HFFc6 (cell line): ENCODE measurements around the gene EIF3L. TPM values are rescaled to one million over a fixed set of nuclear protein-coding genes. Genes with fewer than 3 reads are reported as not detected.

ENCODE experiments used
- DNase-seq: peaks from one replicate; pipeline ENCODE4 v3.0.0-alpha.2; 2018
- H3K27ac Mint-ChIP-seq: 2 replicates; pipeline ENCODE4 v1.8.0; 2020; ENCODE audit warnings: mild to moderate bottlenecking, mixed read lengths
- H3K27me3 Mint-ChIP-seq: 2 replicates; pipeline ENCODE4 v1.8.0; 2021; ENCODE audit warnings: mild to moderate bottlenecking, moderate library complexity, mixed read lengths; ENCODE audit not compliant: insufficient read depth
- H3K36me3 Mint-ChIP-seq: 2 replicates; pipeline ENCODE4 v1.8.0; 2021; ENCODE audit warnings: low read depth, mixed read lengths
- H3K4me1 Mint-ChIP-seq: 2 replicates; pipeline ENCODE4 v1.8.0; 2020; ENCODE audit warnings: low read depth, mixed read lengths
- H3K4me3 Mint-ChIP-seq: 2 replicates; pipeline ENCODE4 v1.8.0; 2020; ENCODE audit warnings: mild to moderate bottlenecking, moderate library complexity, mixed read lengths
- H3K9me3 Mint-ChIP-seq: 2 replicates; pipeline ENCODE4 v1.8.0; 2020; ENCODE audit warnings: mild to moderate bottlenecking, mixed read lengths
- CTCF ChIP-seq: fragments of 200-600 bp; sonication (generic); IDR thresholded peaks from 2 replicates; pipeline ENCODE4 v1.5.0; 2021; ENCODE audit warnings: antibody characterized with exemption, mild to moderate bottlenecking
- total RNA-seq, 6 experiments: library from RNA; stranded (reverse); fragmentation: NEBNext Ultra II Directional; extraction: Animal tissue kit (Norgen Biotek cat#: 25700); gene quantifications; 2 replicates in 1 of 6; 3 replicates in 5 of 6; pipeline ENCODE4 v1.2.3, GENCODE V29; 2021

Gene EIF3L
- total RNA-seq, 6 experiments from 2014 or later, result 306 to 371 (median 357) TPM

GRCh38 chr22:37870273-37870672 is 21.1 kb downstream of the EIF3L start:
- TF ChIP-seq CTCF, result no peak
- no peaks in the 10 kb centered on the region for H3K9me3 Mint-ChIP-seq
- no peaks in the 10 kb centered on the region for H3K4me1 Mint-ChIP-seq
- no peak overlapping the region; the same call in 1 of the 2 replicates for H3K27ac Mint-ChIP-seq
- no peak overlapping the region for H3K4me3 Mint-ChIP-seq
- peaks cover 19% of the 10 kb centered on the region for H3K36me3 Mint-ChIP-seq
- peaks cover 2% of the 10 kb centered on the region for H3K27me3 Mint-ChIP-seq
- DNase-seq, result no peak

GRCh38 chr22:37880668-37881440 is 31.6 kb downstream of the EIF3L start:
- H3K36me3 Mint-ChIP-seq, result peaks cover 15% of the 10 kb centered on the region
- H3K9me3 Mint-ChIP-seq, result no peaks in the 10 kb centered on the region
- peak; percentile 48 for DNase-seq
- TF ChIP-seq CTCF, result no peak
- H3K27ac Mint-ChIP-seq, result peak overlapping the region; percentile 70
- no peak overlapping the region for H3K4me3 Mint-ChIP-seq
- H3K4me1 Mint-ChIP-seq, result peaks cover 26% of the 10 kb centered on the region
- no peaks in the 10 kb centered on the region; the same call in 1 of the 2 replicates for H3K27me3 Mint-ChIP-seq

- DNase-seq, result no peak
- Mint-ChIP-seq H3K27ac (peak overlapping the region; percentile 1; the same call in 1 of the 2 replicates), H3K4me1 (peaks cover 37% of the 10 kb centered on the region), H3K4me3 (no peak overlapping the region), H3K36me3 (peaks cover 18% of the 10 kb centered on the region), H3K27me3 (no peaks in the 10 kb centered on the region), H3K9me3 (no peaks in the 10 kb centered on the region)
- no peak for TF ChIP-seq CTCF
Observed at GRCh38 chr22:37884420-37884819, 35.2 kb downstream of the EIF3L start.

GRCh38 chr22:37887584-37888378 is 38.6 kb downstream of the EIF3L start:
- Mint-ChIP-seq H3K36me3 (peaks cover 28% of the 10 kb centered on the region), H3K4me1 (peaks cover 28% of the 10 kb centered on the region), H3K9me3 (no peaks in the 10 kb centered on the region), H3K4me3 (no peak overlapping the region), H3K27me3 (no peaks in the 10 kb centered on the region), H3K27ac (peak overlapping the region; percentile 54)
- DNase-seq, result peak; percentile 54
- peak; percentile 73 for TF ChIP-seq CTCF

GRCh38 chr22:37891926-37892325 is 42.7 kb downstream of the EIF3L start:
- peaks cover 21% of the 10 kb centered on the region for H3K36me3 Mint-ChIP-seq
- DNase-seq, result no peak

More at GRCh38 chr22:37891926-37892325, 42.7 kb downstream of the EIF3L start:
- H3K9me3 Mint-ChIP-seq, result no peaks in the 10 kb centered on the region
- TF ChIP-seq CTCF, result no peak
- H3K27ac Mint-ChIP-seq, result no peak overlapping the region
- H3K27me3 Mint-ChIP-seq, result peaks cover 2% of the 10 kb centered on the region
- peaks cover 23% of the 10 kb centered on the region for H3K4me1 Mint-ChIP-seq
- no peak overlapping the region for H3K4me3 Mint-ChIP-seq
